Activated CD4-positive, CD25-positive, alpha-beta regulatory T cell treated with anti-CD3 and anti-CD28 coated beads, Interleukin-2, amount 50 U/mL, for 16 hours (primary cell): ENCODE data around the gene RNF175.

Source experiments
- DNase-seq: peaks from one replicate; pipeline ENCODE4 v3.0.0-alpha.2; 2020; ENCODE audit warnings: low read depth, low spot score

Gene RNF175

GRCh38 chr4:153748378-153748777, 11.4 kb downstream of the RNF175 start:
- no peak for DNase-seq

- DNase-seq: no peak
Measured at GRCh38 chr4:153747406-153747955, 12.3 kb downstream of the RNF175 start.

GRCh38 chr4:153745651-153746050, 14.2 kb downstream of the RNF175 start:
- DNase-seq: no peak

GRCh38 chr4:153741541-153741940, 18.3 kb downstream of the RNF175 start:
- DNase-seq: no peak

DNA sequence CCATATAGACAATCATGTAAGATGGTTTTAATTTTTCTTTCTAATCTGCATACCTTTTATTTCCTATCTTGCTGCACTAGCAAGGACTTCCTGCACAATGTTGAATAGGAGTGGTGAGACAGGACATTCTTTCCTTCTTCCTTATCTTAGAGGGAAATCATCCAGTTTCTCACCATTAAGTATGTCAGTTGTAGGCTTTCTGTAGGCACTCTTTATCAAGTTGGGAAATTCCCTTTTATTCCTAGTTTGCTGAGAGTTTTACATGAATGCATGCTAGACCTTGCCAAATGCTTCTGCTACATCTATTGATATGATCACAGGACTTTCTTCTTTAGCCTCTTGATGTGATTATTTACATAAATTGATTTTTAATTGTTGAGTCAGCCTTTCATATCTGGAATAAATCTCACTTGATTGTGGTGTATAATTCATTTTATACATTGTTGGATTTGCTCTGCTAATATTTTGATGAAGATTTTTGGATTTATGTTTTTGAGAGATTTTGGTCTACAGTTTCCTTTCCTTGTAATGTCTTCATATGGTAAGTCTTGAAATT, 23.8 kb downstream of the RNF175 start:
- DNase-seq: no peak

DNA sequence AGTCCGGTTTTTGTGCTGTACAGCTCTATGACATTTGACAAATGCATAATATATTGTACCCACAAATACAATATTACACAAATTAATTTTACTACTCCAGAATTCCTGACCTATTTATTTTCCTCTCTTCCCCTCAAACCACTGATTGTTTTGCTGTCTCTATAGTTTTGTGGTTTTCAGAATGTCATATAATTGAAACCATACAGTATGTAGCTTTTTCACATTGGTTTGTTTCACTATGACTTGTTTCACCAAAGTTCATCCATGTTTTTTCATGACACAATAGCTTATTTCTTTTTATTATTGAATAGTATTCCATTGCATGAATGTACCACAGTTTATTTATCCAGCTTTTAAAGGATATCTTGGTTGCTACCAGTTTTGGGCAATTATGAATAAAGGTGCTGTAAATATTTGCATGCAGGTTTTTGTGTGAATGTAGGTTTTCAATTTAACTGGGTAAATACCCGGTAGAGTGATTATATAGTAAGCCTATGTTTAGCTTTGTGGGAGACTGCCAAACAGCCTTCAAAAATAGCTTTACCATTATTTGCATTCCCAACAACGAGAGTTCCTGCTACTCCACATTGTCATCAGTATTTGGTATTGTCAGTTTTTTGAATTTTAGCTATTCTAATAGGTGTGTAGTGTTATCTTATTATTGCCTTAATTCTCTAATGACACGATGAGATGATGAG, 25.9 kb downstream of the RNF175 start:
- DNase-seq: no peak

DNA sequence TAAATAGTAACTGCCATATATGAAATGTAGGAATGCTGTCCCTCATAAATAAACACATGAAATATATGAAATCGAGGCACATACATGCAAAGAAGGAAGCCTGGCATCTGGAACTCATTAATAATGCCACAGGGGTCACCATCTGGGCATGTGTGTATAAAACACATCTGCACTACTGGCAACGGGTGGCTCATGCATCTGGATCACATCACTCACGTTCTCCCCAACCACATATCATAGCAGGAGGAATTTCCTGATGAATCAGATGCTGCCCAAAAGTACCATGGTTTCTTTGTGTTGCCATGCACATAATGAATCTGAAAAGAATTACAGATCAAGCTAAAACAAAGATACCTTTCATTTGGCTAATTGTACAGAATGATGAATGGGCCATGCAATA, 28.6 kb downstream of the RNF175 start:
- no peak for DNase-seq

DNA sequence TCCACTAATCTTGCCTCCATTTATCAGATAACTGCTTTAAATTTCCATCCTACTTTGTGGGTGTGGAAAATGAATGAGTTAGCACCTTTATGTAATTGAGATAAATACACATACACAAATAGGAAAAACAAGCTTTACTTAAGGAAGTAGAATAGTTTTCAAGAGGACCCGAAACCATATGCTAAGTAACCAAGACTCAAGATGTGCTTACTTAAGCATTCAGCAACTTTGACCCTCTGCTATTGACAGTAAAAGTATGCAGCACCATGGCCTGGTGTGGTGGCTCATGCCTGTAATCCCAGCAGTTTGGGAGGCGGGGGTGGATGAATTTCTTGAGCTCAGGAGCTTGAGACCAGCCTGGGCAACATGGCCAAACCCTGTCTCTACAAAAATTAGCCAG, 29.9 kb downstream of the RNF175 start:
- no peak for DNase-seq

DNA sequence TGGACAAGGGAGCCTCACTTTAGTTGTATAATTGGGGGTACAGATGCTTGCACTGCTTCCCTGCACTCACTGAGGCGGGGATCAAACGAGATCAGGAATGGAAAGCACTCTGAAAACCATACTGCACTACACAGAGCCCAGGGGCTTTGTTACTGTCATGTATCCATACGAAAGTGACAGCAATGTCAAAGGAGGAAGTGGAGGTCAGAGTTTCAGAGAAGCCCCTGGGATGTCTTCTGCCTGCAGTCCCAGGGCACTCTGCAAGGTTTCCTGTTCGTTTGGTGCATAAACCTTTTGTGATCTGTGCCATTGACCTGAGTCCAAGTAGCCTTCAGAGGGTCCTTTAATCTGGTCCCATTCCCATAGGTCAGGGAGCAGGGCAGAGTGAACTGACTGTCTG, 31.2 kb downstream of the RNF175 start:
- DNase-seq: no peak

GRCh38 chr4:153728151-153728550, 31.7 kb downstream of the RNF175 start:
- DNase-seq: no peak

GRCh38 chr4:153725831-153726154, 34.0 kb downstream of the RNF175 start:
- no peak for DNase-seq

GRCh38 chr4:153725136-153725830, 34.5 kb downstream of the RNF175 start:
- no peak for DNase-seq

GRCh38 chr4:153724606-153725005, 35.2 kb downstream of the RNF175 start:
- no peak for DNase-seq

- DNase-seq: no peak
Measured at GRCh38 chr4:153722036-153722435, 37.8 kb downstream of the RNF175 start.

- no peak for DNase-seq
Measured at GRCh38 chr4:153713866-153714646, 45.8 kb downstream of the RNF175 start.

- DNase-seq: no peak
Measured at GRCh38 chr4:153710681-153711080, 49.1 kb downstream of the RNF175 start.

DNA sequence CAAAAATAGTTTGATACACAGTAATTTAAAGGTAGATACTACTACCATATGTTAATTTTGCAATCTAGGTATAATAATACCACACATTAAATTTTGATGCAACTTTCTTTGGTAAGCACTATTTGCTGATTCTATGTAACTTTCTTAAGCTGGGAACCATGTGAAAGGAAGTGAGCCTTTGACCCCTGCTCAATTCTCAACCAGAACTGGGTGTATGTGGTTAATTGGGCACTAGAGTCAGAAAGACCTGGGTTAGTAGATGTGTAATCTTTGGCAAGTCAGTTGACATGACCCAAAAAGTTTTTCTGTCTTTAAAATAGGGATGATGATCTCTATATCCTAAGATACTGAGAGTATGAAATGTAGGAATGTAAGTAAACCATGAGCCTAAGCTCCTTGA, 53.3 kb downstream of the RNF175 start:
- DNase-seq: no peak

GRCh38 chr4:153705743-153706468, 53.9 kb downstream of the RNF175 start:
- no peak for DNase-seq

GRCh38 chr4:153704522-153704921, 55.3 kb downstream of the RNF175 start:
- DNase-seq: no peak

- no peak for DNase-seq
Measured at GRCh38 chr4:153684971-153685371, 74.9 kb downstream of the RNF175 start.

GRCh38 chr4:153684182-153684970, 75.4 kb downstream of the RNF175 start, which contains the start of gene TLR2:
TLR2 (plus strand) TSS chr4:153684280; CDS start chr4:153702908, 18,628 bp downstream.
- DNase-seq: peak; percentile 12
